GM18505 (cell line): ENCODE data around the gene PUSL1.

Experiments
- ATAC-seq: cut with Tn5 transposase; IDR thresholded peaks from one replicate; pipeline ENCODE4 v1.9.1; 2021; ENCODE audit not compliant: unreplicated experiment
- POLR2A ChIP-seq: IDR thresholded peaks from 4 replicates; pipeline ENCODE4 v1.6.1; 2011; ENCODE audit warnings: borderline replicate concordance; ENCODE audit not compliant: insufficient read depth, insufficient read length; ENCODE audit errors: extremely low read depth

Gene PUSL1

GRCh38 chr1:1284221-1285101 lies 23.9 kb upstream of the PUSL1 start:
- ATAC-seq = no peak
- TF ChIP-seq POLR2A = no peak

- no peak for TF ChIP-seq POLR2A
- no peak for ATAC-seq
These were observed 23.3 kb upstream of the PUSL1 start for GRCh38 chr1:1285102-1285571.

GRCh38 chr1:1285611-1286311 lies 22.6 kb upstream of the PUSL1 start:
- no peak for ATAC-seq
- TF ChIP-seq POLR2A = no peak

GRCh38 chr1:1286313-1287261 lies 21.8 kb upstream of the PUSL1 start:
- no peak for ATAC-seq
- no peak for TF ChIP-seq POLR2A

GRCh38 chr1:1287288-1288110 lies 20.9 kb upstream of the PUSL1 start:
- no peak for TF ChIP-seq POLR2A
- ATAC-seq = no peak

GRCh38 chr1:1290238-1290731 lies 18.1 kb upstream of the PUSL1 start:
- no peak for ATAC-seq
- TF ChIP-seq POLR2A = no peak

- no peak for TF ChIP-seq POLR2A
- no peak for ATAC-seq
These were observed 17.3 kb upstream of the PUSL1 start for GRCh38 chr1:1291023-1291528.

- ATAC-seq = peak; percentile 46
- TF ChIP-seq POLR2A = no peak
These were observed 16.6 kb upstream of the PUSL1 start for GRCh38 chr1:1291548-1292441.

- ATAC-seq = no peak
- no peak for TF ChIP-seq POLR2A
These were observed 16.0 kb upstream of the PUSL1 start for GRCh38 chr1:1292442-1292779.

- no peak for ATAC-seq
These were observed 15.5 kb upstream of the PUSL1 start for GRCh38 chr1:1292851-1293250.

More at GRCh38 chr1:1292851-1293250, 15.5 kb upstream of the PUSL1 start:
- TF ChIP-seq POLR2A = no peak
